ENCODE results near the gene GLG1. TPM values are rescaled to one million over a fixed set of nuclear protein-coding genes. Genes with fewer than 3 reads are reported as not detected.

GLG1 gene
- total RNA-seq, 1 experiment from 2014 or later: 210 TPM

- ChIA-PET POLR2A (no interaction called here), CTCF (no interaction called here)
- Mint-ChIP-seq H3K4me3 (ENCODE audit: unreplicated experiment) (no peak overlapping the region), H3K27me3 (ENCODE audit: insufficient read depth, unreplicated experiment) (no peaks in the 10 kb centered on the region), H3K27ac (ENCODE audit: unreplicated experiment) (no peak overlapping the region), H3K9me3 (ENCODE audit: unreplicated experiment) (no peaks in the 10 kb centered on the region), H3K4me1 (ENCODE audit: low read depth, unreplicated experiment) (no peaks in the 10 kb centered on the region), H3K36me3 (ENCODE audit: insufficient read depth, unreplicated experiment) (peaks cover 98% of the 10 kb centered on the region)
- DNase-seq: no peak
- no TSS peak for BruUV-seq (replicated peaks)
- Histone ChIP-seq H3K36me3 (ENCODE audit: control insufficient read depth, insufficient read depth, low read length) (peaks cover 12% of the 10 kb centered on the region), H3K27me3 (replicated peaks; ENCODE audit: control insufficient read depth, insufficient read depth, low read length) (no peaks in the 10 kb centered on the region), H3K4me1 (no peaks in the 10 kb centered on the region), H3K9me3 (no peaks in the 10 kb centered on the region), H3K4me3 (ENCODE audit: low read depth, low read length) (no peak overlapping the region)
- TF ChIP-seq, protein P1, sequence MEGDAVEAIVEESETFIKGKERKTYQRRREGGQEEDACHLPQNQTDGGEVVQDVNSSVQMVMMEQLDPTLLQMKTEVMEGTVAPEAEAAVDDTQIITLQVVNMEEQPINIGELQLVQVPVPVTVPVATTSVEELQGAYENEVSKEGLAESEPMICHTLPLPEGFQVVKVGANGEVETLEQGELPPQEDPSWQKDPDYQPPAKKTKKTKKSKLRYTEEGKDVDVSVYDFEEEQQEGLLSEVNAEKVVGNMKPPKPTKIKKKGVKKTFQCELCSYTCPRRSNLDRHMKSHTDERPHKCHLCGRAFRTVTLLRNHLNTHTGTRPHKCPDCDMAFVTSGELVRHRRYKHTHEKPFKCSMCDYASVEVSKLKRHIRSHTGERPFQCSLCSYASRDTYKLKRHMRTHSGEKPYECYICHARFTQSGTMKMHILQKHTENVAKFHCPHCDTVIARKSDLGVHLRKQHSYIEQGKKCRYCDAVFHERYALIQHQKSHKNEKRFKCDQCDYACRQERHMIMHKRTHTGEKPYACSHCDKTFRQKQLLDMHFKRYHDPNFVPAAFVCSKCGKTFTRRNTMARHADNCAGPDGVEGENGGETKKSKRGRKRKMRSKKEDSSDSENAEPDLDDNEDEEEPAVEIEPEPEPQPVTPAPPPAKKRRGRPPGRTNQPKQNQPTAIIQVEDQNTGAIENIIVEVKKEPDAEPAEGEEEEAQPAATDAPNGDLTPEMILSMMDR (IDR thresholded peaks at IDR 0.05; ENCODE audit: insufficient read depth in 1 of 2, low read depth in 1 of 2, low read length in 1 of 2, severe bottlenecking in 1 of 2, unreplicated experiment in 1 of 2): no peak
- intact Hi-C loops (cut with micrococcal nuclease; ENCODE audit: unreplicated experiment): no loop called here
These were observed 20.0 kb upstream of the GLG1 start for GRCh38 chr16:74626741-74627416.

GRCh38 chr16:74625500-74626350 lies 18.8 kb upstream of the GLG1 start:
- H3K27me3 Mint-ChIP-seq (ENCODE audit: insufficient read depth, unreplicated experiment): no peaks in the 10 kb centered on the region
- intact Hi-C loops (cut with micrococcal nuclease; ENCODE audit: unreplicated experiment): no loop called here
- POLR2A ChIA-PET: no interaction called here
- peaks cover 9% of the 10 kb centered on the region for H3K36me3 ChIP-seq (ENCODE audit: control insufficient read depth, insufficient read depth, low read length)
- H3K27ac Mint-ChIP-seq (ENCODE audit: unreplicated experiment): no peak overlapping the region
- no peak overlapping the region for H3K4me3 Mint-ChIP-seq (ENCODE audit: unreplicated experiment)
- no TSS peak for BruUV-seq (replicated peaks)
- TF ChIP-seq, protein P1 (IDR thresholded peaks at IDR 0.05; ENCODE audit: insufficient read depth in 1 of 2, low read depth in 1 of 2, low read length in 1 of 2, severe bottlenecking in 1 of 2, unreplicated experiment in 1 of 2): no peak
- H3K36me3 Mint-ChIP-seq (ENCODE audit: insufficient read depth, unreplicated experiment): peaks cover 100% of the 10 kb centered on the region
- H3K4me1 ChIP-seq: no peaks in the 10 kb centered on the region
- H3K27me3 ChIP-seq (replicated peaks; ENCODE audit: control insufficient read depth, insufficient read depth, low read length): no peaks in the 10 kb centered on the region
- CTCF ChIA-PET: interaction anchor here (0.9 kb wide), 1 partner anchor 156 kb away, joined by 3 read pairs; no protein-coding TSS in a partner anchor
- no peaks in the 10 kb centered on the region for H3K9me3 Mint-ChIP-seq (ENCODE audit: unreplicated experiment)
- no peak overlapping the region for H3K4me3 ChIP-seq (ENCODE audit: low read depth, low read length)
- H3K9me3 ChIP-seq: no peaks in the 10 kb centered on the region
- DNase-seq: no peak
- no peaks in the 10 kb centered on the region for H3K4me1 Mint-ChIP-seq (ENCODE audit: low read depth, unreplicated experiment)

DNA sequence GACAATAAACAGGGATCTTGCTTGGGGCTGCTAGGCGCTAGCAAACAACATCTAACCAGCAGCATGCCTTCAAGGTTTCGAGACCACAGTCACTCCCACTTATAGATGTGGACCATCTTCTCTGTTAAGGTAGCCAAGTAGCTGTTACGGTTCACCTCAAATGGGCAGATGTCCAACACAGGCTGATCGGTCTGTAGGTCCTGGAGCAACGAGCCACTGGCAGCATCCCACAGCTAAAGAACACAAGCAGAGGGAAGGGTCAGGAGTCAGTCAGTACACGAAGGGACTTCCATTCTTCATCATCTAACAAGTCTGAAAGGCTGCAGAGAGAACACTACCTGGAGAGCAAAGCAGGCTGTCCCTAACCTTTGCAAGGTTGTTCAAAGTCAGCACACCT lies 16.9 kb upstream of the GLG1 start:
- no peaks in the 10 kb centered on the region for H3K4me1 Mint-ChIP-seq (ENCODE audit: low read depth, unreplicated experiment)
- ChIA-PET CTCF (no interaction called here), POLR2A (no interaction called here)
- Histone ChIP-seq H3K9me3 (no peaks in the 10 kb centered on the region), H3K4me1 (no peaks in the 10 kb centered on the region), H3K36me3 (ENCODE audit: control insufficient read depth, insufficient read depth, low read length) (peaks cover 9% of the 10 kb centered on the region), H3K27me3 (replicated peaks; ENCODE audit: control insufficient read depth, insufficient read depth, low read length) (no peaks in the 10 kb centered on the region), H3K4me3 (ENCODE audit: low read depth, low read length) (no peak overlapping the region)
- BruUV-seq (replicated peaks): no TSS peak
- H3K36me3 Mint-ChIP-seq (ENCODE audit: insufficient read depth, unreplicated experiment): peaks cover 98% of the 10 kb centered on the region
- no peaks in the 10 kb centered on the region for H3K27me3 Mint-ChIP-seq (ENCODE audit: insufficient read depth, unreplicated experiment)
- no peaks in the 10 kb centered on the region for H3K9me3 Mint-ChIP-seq (ENCODE audit: unreplicated experiment)
- H3K27ac Mint-ChIP-seq (ENCODE audit: unreplicated experiment): no peak overlapping the region
- DNase-seq: peak in 1 of 2 experiments; percentile 11
- TF ChIP-seq, protein P1 (IDR thresholded peaks at IDR 0.05; ENCODE audit: insufficient read depth in 1 of 2, low read depth in 1 of 2, low read length in 1 of 2, severe bottlenecking in 1 of 2, unreplicated experiment in 1 of 2): no peak
- no peak overlapping the region for H3K4me3 Mint-ChIP-seq (ENCODE audit: unreplicated experiment)
- intact Hi-C loops (cut with micrococcal nuclease; ENCODE audit: unreplicated experiment): loop anchor here (1.0 to 5.0 kb wide), 2 partner anchors 157 to 314 kb away; no protein-coding TSS in a partner anchor

Data from Caco-2 (cell line).